Prostate gland (tissue), 2 donors: ENCODE measurements around the gene MTPN. TPM values are rescaled to one million over a fixed set of nuclear protein-coding genes. Genes with fewer than 3 reads are reported as not detected.

Experiments
- DNase-seq: peaks from one replicate; pipeline ENCODE4 v3.0.0-alpha.2; 2019; ENCODE audit warnings: low spot score
- H3K27ac ChIP-seq, 2 donors: fragments of 200-600 bp; sonication (generic); 2 replicates each; pipeline ENCODE4 v1.5.1; 2017 to 2019
- H3K27me3 ChIP-seq: fragments of 200-600 bp; sonication (generic); replicated peaks from 2 replicates; pipeline ENCODE4 v1.5.1; 2019; ENCODE audit not compliant: insufficient read depth
- H3K36me3 ChIP-seq, 2 donors: fragments of 200-600 bp; sonication (generic); 1 replicate in 1 of 2; 2 replicates in 1 of 2; pipeline versions ENCODE4 v1.5.1 to v1.8.1; 2017 to 2019
- H3K4me1 ChIP-seq: fragments of 200-600 bp; sonication (generic); replicated peaks from 2 replicates; pipeline ENCODE4 v1.5.1; 2019
- H3K4me3 ChIP-seq, 2 donors: fragments of 200-600 bp; sonication (generic); 2 replicates each; pipeline ENCODE4 v1.5.1; 2017 to 2019
- H3K9me3 ChIP-seq: fragments of 200-600 bp; sonication (generic); 2 replicates; pipeline ENCODE4 v1.5.1; 2017
- CTCF ChIP-seq, 4 experiments: fragments of 200-600 bp in 2 of 4; fragments of 450-650 bp in 2 of 4; sonication (generic) in 2 of 4; IDR thresholded peaks; 1 replicate in 3 of 4; 2 replicates in 1 of 4; pipeline ENCODE4 v1.5.1; 2016 to 2019; ENCODE audit warnings: antibody characterized with exemption in 4 of 4, mild to moderate bottlenecking in 2 of 4, moderate library complexity in 2 of 4
- POLR2A ChIP-seq: fragments of 450-650 bp; IDR thresholded peaks from one replicate; pipeline ENCODE4 v1.6.1; 2016; ENCODE audit warnings: antibody characterized with exemption, mild to moderate bottlenecking
- POLR2AphosphoS5 ChIP-seq: sonication (generic); formaldehyde crosslinking; IDR thresholded peaks from one replicate; pipeline ENCODE4 v1.6.1; 2017; ENCODE audit warnings: antibody characterized with exemption
- WGBS: methylation state at CpG from one replicate; pipeline ENCODE4 v1.1.5; 2018; 5-methylcytosine and 5-hydroxymethylcytosine counted together
- intact Hi-C: fragments of 100-400 bp; cut with DNase I; formaldehyde crosslinking; loops from one replicate; pipeline ENCODE4 v1.14.2; 2022
- total RNA-seq, 2 donors: library from RNA; depleted of rRNA; stranded (reverse); fragments of >200 nt; gene quantifications; one replicate each; pipeline ENCODE4 v1.1.0, GENCODE V29; 2016

MTPN gene
- total RNA-seq, 2 donors from 2014 or later, result 85.6 to 137 TPM

DNA sequence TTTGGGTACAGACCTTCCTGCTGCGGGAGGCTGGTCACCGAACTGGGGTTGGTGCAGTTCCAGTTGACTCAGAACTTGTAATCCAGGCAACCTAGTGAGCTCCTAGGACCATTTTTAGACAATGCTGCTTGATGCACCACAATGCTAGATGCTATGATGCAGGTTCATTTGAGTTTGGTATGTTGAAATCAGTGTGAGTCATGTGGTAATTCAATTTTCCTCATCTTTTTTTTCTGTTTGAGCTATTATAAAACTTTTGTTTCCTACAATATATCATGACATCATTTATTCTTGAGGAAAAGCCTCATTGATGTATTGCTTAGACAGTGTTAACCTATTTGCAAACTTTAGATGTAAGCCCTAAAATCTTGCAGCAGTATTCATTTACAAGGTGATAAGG is 40.9 kb upstream of the MTPN start:
- WGBS, result 95% methylated on average over 2 of the region's 2 CpGs
- TF ChIP-seq CTCF (IDR thresholded peaks at IDR 0.05) (no peak), POLR2A (no peak)

GRCh38 chr7:136016649-136017395 is 39.7 kb upstream of the MTPN start:
- intact Hi-C loops, result no loop called here
- no peak for DNase-seq
- TF ChIP-seq POLR2AphosphoS5 (no peak), CTCF (IDR thresholded peaks at IDR 0.05) (no peak), POLR2A (no peak)
- H3K36me3 ChIP-seq, result no peaks in the 10 kb centered on the region
- no peaks in the 10 kb centered on the region for H3K9me3 ChIP-seq
- H3K27me3 ChIP-seq, result no peaks in the 10 kb centered on the region
- no peaks in the 10 kb centered on the region for H3K4me1 ChIP-seq
- H3K27ac ChIP-seq, result no peak overlapping the region
- 82% methylated on average over 5 of the region's 5 CpGs for WGBS
- H3K4me3 ChIP-seq, result no peak overlapping the region

More for the DNA sequence above, 40.9 kb upstream of the MTPN start:
- intact Hi-C loops, result no loop called here
- no peak for DNase-seq
- Histone ChIP-seq H3K9me3 (no peaks in the 10 kb centered on the region), H3K27ac (no peak overlapping the region), H3K27me3 (no peaks in the 10 kb centered on the region), H3K36me3 (no peaks in the 10 kb centered on the region), H3K4me1 (no peaks in the 10 kb centered on the region), H3K4me3 (no peak overlapping the region)

DNA sequence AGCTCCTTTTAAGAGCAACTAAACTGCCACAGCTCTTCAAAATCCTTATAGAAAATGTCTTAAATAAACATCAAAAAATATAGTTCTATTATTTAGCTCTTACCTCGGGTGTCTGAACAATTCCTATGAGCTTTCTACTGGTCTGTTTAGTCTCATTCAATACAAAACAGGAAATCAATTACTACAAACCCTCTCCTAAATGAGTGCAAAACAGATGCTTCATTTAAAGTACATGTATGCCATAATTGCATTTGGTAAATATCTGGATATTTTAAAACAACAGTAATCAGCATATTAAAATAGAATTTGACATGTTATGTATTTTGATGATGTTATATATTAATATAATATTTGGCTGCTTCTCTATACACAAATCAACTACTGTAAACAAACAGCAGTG is 38.5 kb upstream of the MTPN start:
- 30% methylated on average over 1 of the region's 1 CpG for WGBS
- H3K27ac ChIP-seq, result no peak overlapping the region
- no peaks in the 10 kb centered on the region for H3K9me3 ChIP-seq
- no peaks in the 10 kb centered on the region for H3K27me3 ChIP-seq
- H3K4me3 ChIP-seq, result no peak overlapping the region
- TF ChIP-seq POLR2A (no peak), POLR2AphosphoS5 (no peak), CTCF (IDR thresholded peaks at IDR 0.05) (no peak)
- H3K36me3 ChIP-seq, result no peaks in the 10 kb centered on the region
- intact Hi-C loops, result no loop called here
- no peaks in the 10 kb centered on the region for H3K4me1 ChIP-seq
- no peak for DNase-seq

GRCh38 chr7:136014659-136015058 is 37.5 kb upstream of the MTPN start:
- no peaks in the 10 kb centered on the region for H3K27me3 ChIP-seq
- intact Hi-C loops, result no loop called here
- TF ChIP-seq POLR2AphosphoS5, result no peak
- TF ChIP-seq POLR2A, result no peak
- TF ChIP-seq CTCF (IDR thresholded peaks at IDR 0.05), result no peak
- H3K9me3 ChIP-seq, result no peaks in the 10 kb centered on the region
- no peaks in the 10 kb centered on the region for H3K36me3 ChIP-seq
- H3K27ac ChIP-seq, result no peak overlapping the region
- no peaks in the 10 kb centered on the region for H3K4me1 ChIP-seq
- H3K4me3 ChIP-seq, result no peak overlapping the region
- 89% methylated on average over 3 of the region's 3 CpGs for WGBS
- no peak for DNase-seq

- intact Hi-C loops, result no loop called here
- Histone ChIP-seq H3K36me3 (no peaks in the 10 kb centered on the region), H3K27ac (no peak overlapping the region), H3K4me1 (no peaks in the 10 kb centered on the region), H3K27me3 (no peaks in the 10 kb centered on the region), H3K9me3 (no peaks in the 10 kb centered on the region), H3K4me3 (no peak overlapping the region)
- WGBS, result 89% methylated on average over 8 of the region's 8 CpGs
- no peak for TF ChIP-seq POLR2A
- no peak for TF ChIP-seq CTCF (IDR thresholded peaks at IDR 0.05)
- no peak for TF ChIP-seq POLR2AphosphoS5
- DNase-seq, result no peak
These were observed 35.1 kb upstream of the MTPN start for GRCh38 chr7:136012238-136012637.
